ENCODE results near the gene IL20.

GRCh38 chr1:206898915-206899431, 33.5 kb downstream of the IL20 start:
- TF ChIP-seq CTCF (IDR thresholded peaks at IDR 0.05) (no peak), POLR2A (IDR thresholded peaks at IDR 0.05) (no peak)
